Caki2 (cell line): ENCODE results near the gene JAM3. TPM values are rescaled to one million over a fixed set of nuclear protein-coding genes. Genes with fewer than 3 reads are reported as not detected.

Experiments used
- DNase-seq: peaks from one replicate; pipeline ENCODE4 v3.0.0-alpha.2; 2015; ENCODE audit warnings: low read depth
- in situ Hi-C: cut with HindIII; loops from 2 replicates; pipeline ENCODE4 v1.10.0; 2016; ENCODE audit warnings: low sequenced_read_pairs, low pct_unique_long_range_greater_than_20kb, mixed read lengths
- total RNA-seq: library from RNA; depleted of rRNA; stranded (reverse); fragments of >200 nt; shearing (Covaris generic); gene quantifications from 2 replicates; pipeline ENCODE4 v1.2.3, GENCODE V29; 2014; ENCODE audit warnings: low replicate concordance

Gene JAM3
- total RNA-seq, 1 experiment from 2014 or later, result not detected

- no peak for DNase-seq
Measured at GRCh38 chr11:134052395-134052987, 16.4 kb upstream of the JAM3 start.

GRCh38 chr11:134052988-134053945 lies 15.6 kb upstream of the JAM3 start:
- DNase-seq, result no peak
- in situ Hi-C loops, result no loop called here

More at GRCh38 chr11:134052395-134052987, 16.4 kb upstream of the JAM3 start:
- in situ Hi-C loops, result no loop called here

GRCh38 chr11:134055029-134055428 lies 13.8 kb upstream of the JAM3 start:
- in situ Hi-C loops, result no loop called here
- no peak for DNase-seq

- in situ Hi-C loops, result no loop called here
- no peak for DNase-seq
Measured at GRCh38 chr11:134060316-134060715, 8.6 kb upstream of the JAM3 start.

GRCh38 chr11:134062265-134063123 lies 6.4 kb upstream of the JAM3 start:
- in situ Hi-C loops, result no loop called here
- DNase-seq, result no peak

- no peak for DNase-seq
- in situ Hi-C loops, result no loop called here
Measured at GRCh38 chr11:134063124-134063495, 5.8 kb upstream of the JAM3 start.

- in situ Hi-C loops, result no loop called here
- DNase-seq, result no peak
Measured at GRCh38 chr11:134063991-134064747, 4.7 kb upstream of the JAM3 start.

- DNase-seq, result no peak
- in situ Hi-C loops, result no loop called here
Measured at GRCh38 chr11:134065381-134065780, 3.5 kb upstream of the JAM3 start.

GRCh38 chr11:134066943-134067885 lies 1.7 kb upstream of the JAM3 start:
- DNase-seq, result no peak
- in situ Hi-C loops, result no loop called here

- no peak for DNase-seq
- in situ Hi-C loops, result no loop called here
Measured at GRCh38 chr11:134069426-134070341, 812 bp downstream of the JAM3 start.

- DNase-seq, result no peak
- in situ Hi-C loops, result no loop called here
Measured at GRCh38 chr11:134070342-134070845, 1.5 kb downstream of the JAM3 start.

GRCh38 chr11:134071306-134071705 lies 2.4 kb downstream of the JAM3 start:
- in situ Hi-C loops, result no loop called here
- no peak for DNase-seq

- no peak for DNase-seq
- in situ Hi-C loops, result no loop called here
Measured at GRCh38 chr11:134071766-134072402, 3.0 kb downstream of the JAM3 start.

- no peak for DNase-seq
- in situ Hi-C loops, result no loop called here
Measured at GRCh38 chr11:134072844-134073243, 4.0 kb downstream of the JAM3 start.

- no peak for DNase-seq
- in situ Hi-C loops, result no loop called here
Measured at GRCh38 chr11:134074346-134074745, 5.5 kb downstream of the JAM3 start.

- in situ Hi-C loops, result no loop called here
- DNase-seq, result no peak
Measured at GRCh38 chr11:134074766-134075165, 5.9 kb downstream of the JAM3 start.
